Dermis blood vessel endothelial cell (primary cell): Measurements from ENCODE around the gene HOXB3. TPM values are rescaled to one million over a fixed set of nuclear protein-coding genes. Genes with fewer than 3 reads are reported as not detected.

Source experiments
- DNase-seq: peaks from one replicate; pipeline ENCODE4 v3.0.0; 2010
- total RNA-seq: library from RNA; depleted of rRNA; stranded (reverse); fragments of >200 nt; gene quantifications from 2 replicates; pipeline ENCODE4 v1.2.3, GENCODE V29; 2014

The HOXB3 gene
- total RNA-seq, 1 donor from 2014 or later: 11.9 TPM

- peak; percentile 71 for DNase-seq
Observed at GRCh38 chr17:48597778-48598631, 8.0 kb upstream of the HOXB3 start.

DNA sequence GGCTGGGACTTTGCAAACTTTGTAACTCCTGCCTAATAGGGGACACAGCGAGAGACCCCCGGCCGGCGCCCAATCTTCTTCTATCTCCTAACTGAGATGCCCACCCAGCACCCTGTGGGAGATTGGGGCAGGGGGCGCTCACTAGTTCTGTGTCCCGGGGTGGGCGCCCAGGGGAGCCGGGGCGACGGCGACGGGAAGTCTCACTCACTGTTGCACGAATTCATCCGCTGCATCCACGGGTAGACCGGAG lies 7.4 kb upstream of the HOXB3 start:
- DNase-seq: no peak

GRCh38 chr17:48596735-48597527 lies 6.9 kb upstream of the HOXB3 start:
- peak; percentile 30 for DNase-seq

DNA sequence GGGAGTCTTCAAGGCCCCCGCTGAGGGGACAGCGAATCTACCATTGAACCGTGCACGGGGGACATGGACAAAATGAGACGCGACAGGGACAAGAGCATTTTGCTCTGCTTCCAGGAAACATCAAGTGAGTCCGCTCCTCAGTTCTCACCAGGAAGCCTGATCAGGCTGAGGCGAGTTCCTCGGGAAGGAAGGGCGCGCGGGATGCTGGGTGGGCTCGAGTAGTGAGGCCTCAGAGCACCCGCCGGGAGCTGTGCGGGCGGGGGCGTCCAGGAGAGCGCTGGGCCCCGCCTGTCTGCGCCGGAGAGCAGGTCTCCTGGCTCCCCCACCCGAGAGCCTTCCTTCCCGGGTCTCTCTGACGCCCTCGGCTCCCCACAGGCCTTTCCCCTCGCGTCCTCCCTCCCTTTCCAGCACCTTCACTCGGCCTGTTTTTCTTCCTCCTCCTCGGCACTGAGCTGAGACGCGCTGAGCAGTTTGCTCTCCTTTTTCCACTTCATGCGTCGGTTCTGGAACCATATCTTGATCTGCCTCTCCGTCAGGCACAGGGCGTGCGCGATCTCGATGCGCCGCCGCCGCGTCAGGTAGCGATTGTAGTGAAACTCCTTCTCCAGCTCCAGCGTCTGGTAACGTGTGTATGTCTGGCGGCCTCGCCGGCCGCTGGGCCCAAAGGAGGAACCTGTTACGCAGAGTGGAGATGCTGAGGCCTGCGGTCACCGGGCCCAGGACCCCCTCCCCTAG lies 6.1 kb upstream of the HOXB3 start:
- DNase-seq: no peak

- no peak for DNase-seq
Observed at GRCh38 chr17:48595278-48595999, 5.4 kb upstream of the HOXB3 start.

DNA sequence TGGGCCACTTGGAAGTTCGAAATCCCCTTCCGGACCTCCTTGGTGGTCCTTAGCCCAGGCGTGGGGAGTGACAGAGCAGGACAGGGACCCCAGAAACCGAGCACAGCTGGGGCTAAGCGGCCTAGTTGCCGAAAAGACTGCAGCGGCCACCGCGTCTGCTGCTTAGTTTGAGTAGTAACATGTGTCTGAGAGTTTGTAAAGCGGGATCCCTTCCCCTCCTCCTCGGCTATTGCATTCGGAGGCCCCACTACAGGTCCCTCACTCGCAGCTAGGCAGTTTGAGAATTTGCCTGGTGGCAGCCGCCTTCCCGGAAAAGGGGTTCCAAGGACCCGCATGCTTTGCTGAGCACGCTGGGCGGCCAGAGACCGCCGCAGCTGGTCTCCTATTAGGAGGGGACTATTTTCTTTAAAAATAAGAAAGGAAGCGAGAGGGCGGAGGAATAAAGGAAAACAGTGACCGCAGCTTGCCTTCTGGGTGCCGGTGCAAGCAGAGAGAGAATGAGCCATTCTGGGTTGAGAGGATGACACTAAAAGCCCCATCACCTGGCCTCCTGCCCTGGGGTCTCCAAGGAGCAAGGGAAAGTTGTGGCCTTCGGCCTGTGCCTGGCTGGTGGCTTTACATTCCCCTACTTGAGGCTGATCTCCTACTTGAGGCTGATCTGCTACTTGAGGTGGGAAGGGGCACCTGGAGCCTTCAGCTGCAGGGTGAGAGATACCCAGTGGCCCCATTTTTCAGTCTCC lies 4.7 kb upstream of the HOXB3 start:
- DNase-seq: no peak

- peak; percentile 88 for DNase-seq
Observed at GRCh38 chr17:48593840-48594537, 3.9 kb upstream of the HOXB3 start.

GRCh38 chr17:48593126-48593829 lies 3.2 kb upstream of the HOXB3 start, which contains the start of gene HOXB5:
TSS of gene HOXB5 (minus strand) at chr17:48593779. CDS start at chr17:48593682, 97 bp downstream.
- DNase-seq: no peak

GRCh38 chr17:48592577-48592976 lies 2.5 kb upstream of the HOXB3 start:
- DNase-seq: no peak

GRCh38 chr17:48592057-48592514 lies 2.0 kb upstream of the HOXB3 start:
- DNase-seq: no peak

DNA sequence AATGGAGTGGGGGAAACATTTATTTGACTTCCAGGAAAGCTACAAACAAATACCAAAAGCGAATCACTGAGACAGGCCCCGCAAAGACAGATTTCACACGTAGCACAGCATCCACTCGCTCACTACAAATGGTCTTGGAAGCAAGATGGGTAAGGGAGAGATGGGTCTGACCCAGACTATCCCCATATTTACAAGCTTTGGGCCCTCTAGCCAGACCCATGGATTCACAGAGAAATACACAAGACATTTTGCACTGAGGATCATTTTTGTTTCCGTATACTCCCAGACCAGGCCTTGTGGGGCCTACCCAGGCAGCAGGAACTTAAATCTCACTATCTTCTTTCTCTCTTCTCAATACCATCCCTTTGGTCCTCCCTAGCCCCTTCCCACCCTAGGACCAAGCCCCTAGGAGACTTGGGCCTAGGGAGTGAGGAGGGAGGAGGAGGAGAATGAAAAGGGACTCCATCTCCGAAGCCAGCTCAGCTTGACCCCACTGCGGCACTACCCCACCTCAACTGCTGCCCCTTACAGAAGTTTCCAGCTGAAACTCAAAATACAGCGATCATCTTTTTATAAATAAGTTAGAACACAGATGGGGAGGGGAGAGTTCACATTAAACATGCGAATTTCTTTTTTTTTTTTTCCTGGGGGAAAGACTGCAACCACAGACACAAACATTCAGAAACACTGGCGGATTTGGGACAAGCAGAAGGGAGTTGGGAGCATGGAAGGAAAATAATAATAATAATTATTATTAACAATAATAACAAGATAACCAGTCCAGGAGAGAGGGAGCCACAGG lies 1.4 kb upstream of the HOXB3 start:
- no peak for DNase-seq

GRCh38 chr17:48590607-48591161 lies 643 bp upstream of the HOXB3 start:
- DNase-seq: no peak

DNA sequence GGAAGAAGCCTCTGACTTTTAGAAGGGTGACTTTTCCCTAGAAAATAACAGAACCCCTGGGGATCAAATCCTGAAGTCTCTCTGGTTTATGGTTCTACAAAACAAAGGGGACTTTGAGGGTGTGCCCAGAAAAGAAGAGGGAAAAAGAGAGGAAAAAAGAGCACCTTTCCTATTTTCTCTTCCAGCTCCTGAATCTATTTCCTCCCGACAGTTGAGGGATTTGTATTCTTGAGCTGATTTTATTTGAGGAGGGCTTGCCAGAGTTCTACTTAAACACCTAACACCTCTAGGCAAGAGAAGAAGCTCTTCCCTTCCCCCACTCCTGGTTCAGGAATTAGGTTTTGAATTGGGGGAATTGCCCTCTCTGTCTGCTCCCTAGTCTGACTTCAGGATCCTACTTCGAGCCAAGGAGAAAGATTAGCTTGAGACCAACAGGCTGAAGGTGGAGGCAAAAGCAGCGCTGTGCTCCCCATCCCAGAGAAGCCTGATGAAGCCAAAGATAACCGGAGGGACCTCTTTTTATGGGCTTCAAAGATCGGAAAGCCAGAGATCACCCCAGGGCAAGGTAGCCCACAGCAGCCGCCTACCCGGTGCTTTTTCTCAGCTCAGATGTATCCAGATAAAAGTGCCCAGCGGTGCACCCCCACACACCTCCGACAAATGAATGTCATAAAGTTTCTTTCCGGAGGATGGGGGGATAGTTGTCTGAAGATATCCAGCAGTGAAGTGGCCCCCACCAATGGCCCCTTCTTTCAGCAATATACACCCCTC lies 796 bp downstream of the HOXB3 start:
- no peak for DNase-seq

DNA sequence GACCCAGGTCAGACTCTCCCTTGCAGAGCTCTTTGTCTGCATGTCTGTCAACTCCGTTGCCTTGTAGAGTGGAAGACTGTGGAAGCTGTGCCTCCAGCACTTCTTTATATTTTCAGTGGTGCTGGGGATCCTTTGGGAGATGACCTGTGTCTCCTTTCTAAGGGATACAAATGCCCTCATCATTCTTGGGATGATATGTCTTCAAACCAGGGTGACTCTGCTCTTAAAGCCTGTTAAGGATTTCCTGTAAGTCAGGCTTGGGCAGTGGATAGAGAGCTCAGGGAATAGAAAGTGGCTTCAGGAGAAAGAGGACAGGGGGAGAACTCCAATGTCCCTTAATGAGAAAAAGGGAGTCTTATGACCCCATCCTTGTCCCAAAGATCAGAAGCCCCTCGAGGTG lies 1.5 kb downstream of the HOXB3 start:
- DNase-seq: peak; percentile 30

DNA sequence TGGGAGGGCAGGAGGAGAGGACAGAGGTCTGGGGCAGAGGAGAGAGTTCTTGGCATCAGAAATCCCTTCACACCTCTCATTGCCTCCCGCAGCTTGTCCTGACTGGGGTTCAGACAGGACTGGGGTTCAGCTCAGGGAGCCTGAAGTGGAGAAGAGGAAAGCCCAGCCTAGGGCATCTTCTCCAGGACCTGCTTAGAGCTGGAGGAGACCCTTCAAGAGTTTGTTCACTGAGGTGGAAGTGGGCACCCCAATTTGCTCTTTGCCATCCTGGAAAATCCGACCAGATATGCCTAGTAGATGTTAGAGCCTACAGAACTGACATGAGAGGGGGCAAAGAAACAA lies 2.0 kb downstream of the HOXB3 start:
- DNase-seq: no peak

- DNase-seq: peak; percentile 59
Observed at GRCh38 chr17:48587276-48588073, 2.6 kb downstream of the HOXB3 start.

DNA sequence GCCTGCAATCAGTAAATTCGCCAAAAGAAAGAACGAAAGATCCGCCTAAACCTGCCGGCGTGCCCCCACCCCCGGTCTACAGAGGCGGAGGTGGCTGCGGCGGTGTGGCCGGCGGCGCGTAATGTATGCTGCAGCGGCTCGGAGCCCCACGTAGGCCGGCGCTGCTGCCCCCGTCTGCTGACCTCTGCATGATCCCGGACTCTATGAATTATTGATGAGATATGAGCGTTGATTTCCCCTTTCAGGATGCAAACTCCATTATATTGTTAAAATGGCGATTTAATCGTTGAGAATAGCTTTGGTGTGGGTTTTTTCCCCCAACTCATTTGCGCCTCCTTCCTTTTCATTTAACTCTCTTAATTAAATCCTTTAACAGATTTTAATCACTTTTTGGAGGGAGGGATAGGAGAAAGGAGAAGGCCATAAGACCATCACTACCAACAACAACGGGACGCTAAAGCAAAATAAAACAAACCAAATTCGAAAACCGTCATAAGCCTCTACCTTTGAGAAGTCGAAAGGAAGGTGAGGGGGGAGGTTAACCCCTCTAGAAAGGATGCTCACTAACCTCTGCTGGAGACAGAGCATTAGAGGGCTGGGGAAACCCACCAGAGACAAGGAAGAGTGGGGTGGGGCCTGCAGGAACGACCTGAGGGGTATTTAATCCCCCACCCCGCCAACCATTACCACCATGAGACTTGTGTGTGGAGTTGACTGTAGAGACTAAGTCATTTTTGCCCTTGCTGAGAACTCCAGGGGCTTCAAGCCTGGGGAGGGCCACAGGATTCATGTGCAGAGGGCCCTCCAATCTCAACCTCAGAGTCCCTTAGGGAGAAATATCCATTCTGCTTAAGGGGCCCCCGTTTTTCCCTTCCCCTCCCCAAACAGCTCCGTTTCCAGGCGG lies 3.4 kb downstream of the HOXB3 start:
- peak; percentile 56 for DNase-seq
